Forelimb muscle (tissue), 1 donor: ENCODE data around the gene VAMP5. TPM values are rescaled to one million over a fixed set of nuclear protein-coding genes. Genes with fewer than 3 reads are reported as not detected.
"Not testable (repeated sequence)": the region's sequence is repeated elsewhere in the genome, so short reads cannot be mapped to it uniquely, and the experiment has no call there.

Source experiments
- DNase-seq: peaks from one replicate; pipeline ENCODE4 v3.0.0-alpha.2; 2013; ENCODE audit warnings: low read depth
- polyA plus RNA-seq: library from polyadenylated mRNA; unstranded; fragments of 120-200 nt; gene quantifications from one replicate; pipeline ENCODE4 v1.2.1, GENCODE V29; 2013; ENCODE audit not compliant: insufficient read length

The VAMP5 gene
- polyA plus RNA-seq, 1 donor: 43.5 TPM

- no peak for DNase-seq
These were observed 17.7 kb downstream of the VAMP5 start for GRCh38 chr2:85601771-85602475.

GRCh38 chr2:85602476-85603234, 18.4 kb downstream of the VAMP5 start, which contains the start of gene TMEM150A:
Gene TMEM150A, minus strand, starts transcription at chr2:85602698. Its CDS starts 750 bp downstream, at chr2:85601948.
- DNase-seq: peak; percentile 57

GRCh38 chr2:85604133-85604444, 19.9 kb downstream of the VAMP5 start:
- not testable (repeated sequence) for DNase-seq

- no peak for DNase-seq
These were observed 20.5 kb downstream of the VAMP5 start for GRCh38 chr2:85604568-85605339.

- no peak for DNase-seq
These were observed 21.3 kb downstream of the VAMP5 start for GRCh38 chr2:85605406-85606115.

- DNase-seq: no peak
These were observed 21.9 kb downstream of the VAMP5 start for GRCh38 chr2:85606116-85606455.

- DNase-seq: no peak
These were observed 23.3 kb downstream of the VAMP5 start for GRCh38 chr2:85607268-85608215.

DNA sequence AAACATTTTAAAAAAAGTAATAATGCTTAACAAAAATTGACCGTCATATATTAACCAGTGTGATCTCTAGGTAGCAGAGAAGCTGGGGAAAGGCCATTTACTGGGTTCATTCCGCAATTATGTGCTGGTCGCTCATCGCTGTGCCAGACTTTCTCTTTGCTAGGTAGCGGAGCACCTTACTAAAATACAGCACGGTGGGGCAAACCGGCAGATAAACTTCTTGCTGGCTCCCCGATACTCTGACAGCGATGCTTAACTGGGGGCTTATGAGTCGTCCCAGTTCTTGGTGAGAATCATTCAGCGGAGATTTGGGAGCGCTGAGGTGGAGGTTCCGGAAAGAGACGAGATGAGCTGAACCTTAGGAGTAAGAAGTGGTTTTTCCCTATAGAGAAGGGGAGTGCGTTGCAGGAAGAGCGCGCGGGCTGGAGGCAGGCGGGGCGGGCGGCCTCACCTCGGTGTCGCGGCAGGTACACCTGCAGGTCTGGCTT, 27.0 kb downstream of the VAMP5 start:
- no peak for DNase-seq

GRCh38 chr2:85611705-85612587, 27.7 kb downstream of the VAMP5 start, which contains the start of gene C2orf68:
Gene C2orf68, minus strand, starts transcription at chr2:85612066. Its CDS starts 82 bp downstream, at chr2:85611984.
- peak; percentile 69 for DNase-seq

DNA sequence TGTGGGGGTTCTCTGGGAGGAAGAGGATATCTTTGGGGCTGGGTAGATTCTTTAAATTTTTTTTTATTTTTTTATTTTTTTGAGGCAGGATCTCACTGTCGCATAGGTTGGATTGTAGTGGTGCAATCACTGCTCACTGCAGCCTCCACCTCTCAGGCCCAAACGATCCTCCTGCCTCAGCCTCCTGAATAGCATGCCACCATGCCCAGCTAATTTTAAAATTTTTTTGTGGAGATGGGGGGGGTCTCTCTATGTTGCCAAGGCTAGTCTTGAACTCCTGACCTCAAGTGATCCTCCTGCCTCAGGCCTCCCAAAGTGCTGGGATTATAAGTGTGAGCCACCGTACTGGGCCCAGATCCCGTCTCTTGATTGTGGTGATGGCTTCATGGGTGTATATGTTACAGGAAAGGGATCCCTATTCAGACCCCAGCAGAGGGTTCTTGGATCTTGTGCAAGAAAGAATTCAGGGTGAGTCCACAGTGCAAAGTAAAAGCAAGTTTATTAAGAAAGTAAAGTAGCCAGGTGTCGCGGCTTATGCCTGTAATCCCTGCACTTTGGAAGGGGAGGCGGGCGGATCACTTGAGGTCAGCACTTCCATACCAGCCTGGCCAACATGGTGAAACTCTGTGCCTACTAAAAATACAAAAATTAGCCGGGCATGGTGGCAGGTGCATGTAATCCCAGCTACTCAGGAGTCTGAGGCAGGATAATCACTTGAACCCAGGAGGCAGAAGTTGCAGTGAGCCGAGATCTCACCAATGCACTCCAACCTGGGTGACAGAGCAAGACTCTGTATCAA, 29.7 kb downstream of the VAMP5 start:
- DNase-seq: no peak

- not testable (repeated sequence) for DNase-seq
These were observed 30.5 kb downstream of the VAMP5 start for GRCh38 chr2:85614757-85615156.

DNA sequence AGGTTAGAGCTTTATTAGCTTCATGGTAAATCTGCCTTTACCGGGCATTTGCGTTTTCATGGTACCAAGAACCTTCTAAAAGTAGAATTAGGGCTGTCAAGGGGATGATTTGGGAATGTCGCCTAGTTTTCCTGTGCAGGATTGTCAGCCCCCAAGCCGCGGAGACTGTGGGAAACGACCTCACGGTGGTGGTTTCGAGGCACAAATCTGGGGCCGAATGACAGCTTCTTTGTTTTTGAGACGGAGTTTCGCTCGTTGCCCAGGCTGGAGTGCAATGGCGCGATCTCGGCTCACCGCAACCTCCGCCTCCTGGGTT, 31.1 kb downstream of the VAMP5 start:
- no peak for DNase-seq

DNA sequence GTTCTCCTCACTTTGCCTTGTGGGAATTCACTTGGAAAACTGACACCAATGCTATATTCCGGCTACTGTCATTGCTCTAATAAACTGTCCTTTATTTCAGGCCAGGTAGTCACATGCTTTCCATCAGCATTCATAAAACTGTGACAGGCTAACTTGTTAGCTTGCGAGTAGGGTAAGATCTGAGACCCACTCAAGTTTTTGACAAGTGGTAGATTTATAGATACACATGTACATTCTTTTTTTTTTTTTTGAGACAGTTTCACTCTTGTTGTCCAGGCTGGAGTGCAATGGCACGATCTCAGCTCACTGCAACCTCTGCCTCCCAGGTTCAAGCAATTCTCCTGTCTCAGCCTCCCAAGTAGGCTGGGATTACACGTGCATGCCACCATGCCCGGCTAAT, 33.5 kb downstream of the VAMP5 start:
- DNase-seq: not testable (repeated sequence)

DNA sequence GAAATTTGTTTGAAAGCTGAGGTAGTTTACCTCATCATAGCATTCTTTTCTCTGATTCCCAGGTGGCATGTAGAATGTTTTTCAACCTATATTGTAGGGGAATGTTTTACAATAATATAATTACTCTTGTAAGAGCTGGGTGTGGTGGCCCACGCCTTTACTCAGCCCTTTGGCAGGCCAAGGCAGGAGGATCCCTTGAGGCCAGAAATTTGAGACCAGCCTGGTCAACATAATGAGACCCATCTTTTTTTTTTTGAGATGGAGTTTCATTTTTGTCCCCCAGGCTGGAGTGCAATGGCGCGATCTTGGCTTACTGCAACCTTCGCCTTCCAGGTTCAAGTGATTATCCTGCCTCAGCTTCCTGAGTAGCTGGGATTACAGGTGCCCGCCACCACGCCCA, 35.4 kb downstream of the VAMP5 start:
- no peak for DNase-seq

GRCh38 chr2:85621338-85621737, 37.1 kb downstream of the VAMP5 start:
- no peak for DNase-seq

GRCh38 chr2:85623991-85624390, 39.8 kb downstream of the VAMP5 start:
- no peak for DNase-seq

- no peak for DNase-seq
These were observed 44.4 kb downstream of the VAMP5 start for GRCh38 chr2:85628658-85629057.

GRCh38 chr2:85631316-85631715, 47.1 kb downstream of the VAMP5 start:
- no peak for DNase-seq

DNA sequence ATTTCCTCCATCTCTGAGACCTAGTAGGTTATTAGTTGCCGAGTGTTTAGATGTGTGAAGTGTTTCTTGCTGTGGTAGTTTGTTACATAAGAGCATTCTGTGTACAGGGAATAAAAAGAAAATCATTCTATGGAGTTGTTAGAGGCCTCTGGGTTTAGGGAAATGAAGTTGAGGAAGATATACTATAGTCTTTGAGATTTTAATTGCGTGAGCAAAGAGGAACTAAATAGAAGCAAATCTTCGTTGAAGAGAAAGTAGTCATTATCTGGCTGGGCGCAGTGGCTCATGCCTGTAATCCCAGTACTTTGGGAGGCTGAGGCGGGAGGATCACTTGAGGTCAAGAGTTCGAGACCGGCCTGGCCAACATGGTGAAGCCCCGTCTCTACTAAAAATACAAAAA, 50.8 kb downstream of the VAMP5 start:
- no peak for DNase-seq
